Prostate gland (tissue), 2 donors: ENCODE results near the gene TMEM45A. TPM values are rescaled to one million over a fixed set of nuclear protein-coding genes. Genes with fewer than 3 reads are reported as not detected.
"Not testable (repeated sequence)": the region's sequence is repeated elsewhere in the genome, so short reads cannot be mapped to it uniquely, and the experiment has no call there.

Experiments used
- DNase-seq: peaks from one replicate; pipeline ENCODE4 v3.0.0-alpha.2; 2019; ENCODE audit warnings: low spot score
- H3K27ac ChIP-seq, 2 donors: fragments of 200-600 bp; sonication (generic); 2 replicates each; pipeline ENCODE4 v1.5.1; 2017 to 2019
- H3K27me3 ChIP-seq: fragments of 200-600 bp; sonication (generic); replicated peaks from 2 replicates; pipeline ENCODE4 v1.5.1; 2019; ENCODE audit not compliant: insufficient read depth
- H3K36me3 ChIP-seq, 2 donors: fragments of 200-600 bp; sonication (generic); 1 replicate in 1 of 2; 2 replicates in 1 of 2; pipeline versions ENCODE4 v1.5.1 to v1.8.1; 2017 to 2019
- H3K4me1 ChIP-seq: fragments of 200-600 bp; sonication (generic); replicated peaks from 2 replicates; pipeline ENCODE4 v1.5.1; 2019
- H3K4me3 ChIP-seq, 2 donors: fragments of 200-600 bp; sonication (generic); 2 replicates each; pipeline ENCODE4 v1.5.1; 2017 to 2019
- H3K9me3 ChIP-seq: fragments of 200-600 bp; sonication (generic); 2 replicates; pipeline ENCODE4 v1.5.1; 2017
- POLR2A ChIP-seq: fragments of 450-650 bp; IDR thresholded peaks from one replicate; pipeline ENCODE4 v1.6.1; 2016; ENCODE audit warnings: antibody characterized with exemption, mild to moderate bottlenecking
- POLR2AphosphoS5 ChIP-seq: sonication (generic); formaldehyde crosslinking; IDR thresholded peaks from one replicate; pipeline ENCODE4 v1.6.1; 2017; ENCODE audit warnings: antibody characterized with exemption
- WGBS: methylation state at CpG from one replicate; pipeline ENCODE4 v1.1.5; 2018; 5-methylcytosine and 5-hydroxymethylcytosine counted together
- intact Hi-C: fragments of 100-400 bp; cut with DNase I; formaldehyde crosslinking; loops from one replicate; pipeline ENCODE4 v1.14.2; 2022
- total RNA-seq, 2 donors: library from RNA; depleted of rRNA; stranded (reverse); fragments of >200 nt; gene quantifications; one replicate each; pipeline ENCODE4 v1.1.0, GENCODE V29; 2016
- TF ChIP-seq, protein P1 (sequence below), 4 experiments: fragments of 200-600 bp in 2 of 4; fragments of 450-650 bp in 2 of 4; sonication (generic) in 2 of 4; IDR thresholded peaks; 1 replicate in 3 of 4; 2 replicates in 1 of 4; pipeline ENCODE4 v1.5.1; 2016 to 2019; ENCODE audit warnings: antibody characterized with exemption in 4 of 4, mild to moderate bottlenecking in 2 of 4, moderate library complexity in 2 of 4

The TMEM45A gene
- total RNA-seq, 2 donors from 2014 or later, result 6.3 to 11.8 TPM

DNA sequence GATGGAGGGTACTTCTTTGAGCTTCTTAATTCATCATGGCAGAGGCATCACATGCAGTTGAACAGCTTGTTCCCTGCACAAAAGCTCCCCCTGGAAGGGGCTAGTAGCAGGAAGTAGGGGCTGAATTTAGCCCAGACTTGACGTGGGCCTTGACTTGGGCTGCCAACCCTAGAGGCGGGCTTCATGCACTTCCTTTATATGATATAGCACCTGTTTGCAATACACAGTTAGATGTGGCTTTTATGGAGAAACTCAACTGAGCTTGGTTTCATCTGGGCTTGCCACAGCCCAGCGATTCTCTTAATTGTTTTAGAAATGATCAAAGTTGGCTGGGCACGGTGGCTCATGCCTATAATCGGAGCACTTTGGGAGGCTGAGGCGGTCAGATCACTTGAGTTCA is 83.3 kb downstream of the TMEM45A start:
- TF ChIP-seq, protein P1, sequence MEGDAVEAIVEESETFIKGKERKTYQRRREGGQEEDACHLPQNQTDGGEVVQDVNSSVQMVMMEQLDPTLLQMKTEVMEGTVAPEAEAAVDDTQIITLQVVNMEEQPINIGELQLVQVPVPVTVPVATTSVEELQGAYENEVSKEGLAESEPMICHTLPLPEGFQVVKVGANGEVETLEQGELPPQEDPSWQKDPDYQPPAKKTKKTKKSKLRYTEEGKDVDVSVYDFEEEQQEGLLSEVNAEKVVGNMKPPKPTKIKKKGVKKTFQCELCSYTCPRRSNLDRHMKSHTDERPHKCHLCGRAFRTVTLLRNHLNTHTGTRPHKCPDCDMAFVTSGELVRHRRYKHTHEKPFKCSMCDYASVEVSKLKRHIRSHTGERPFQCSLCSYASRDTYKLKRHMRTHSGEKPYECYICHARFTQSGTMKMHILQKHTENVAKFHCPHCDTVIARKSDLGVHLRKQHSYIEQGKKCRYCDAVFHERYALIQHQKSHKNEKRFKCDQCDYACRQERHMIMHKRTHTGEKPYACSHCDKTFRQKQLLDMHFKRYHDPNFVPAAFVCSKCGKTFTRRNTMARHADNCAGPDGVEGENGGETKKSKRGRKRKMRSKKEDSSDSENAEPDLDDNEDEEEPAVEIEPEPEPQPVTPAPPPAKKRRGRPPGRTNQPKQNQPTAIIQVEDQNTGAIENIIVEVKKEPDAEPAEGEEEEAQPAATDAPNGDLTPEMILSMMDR (IDR thresholded peaks at IDR 0.05), result no peak
- TF ChIP-seq POLR2A (no peak), POLR2AphosphoS5 (no peak)
- no peaks in the 10 kb centered on the region for H3K27me3 ChIP-seq
- H3K4me1 ChIP-seq, result no peaks in the 10 kb centered on the region
- no peak overlapping the region for H3K4me3 ChIP-seq
- H3K9me3 ChIP-seq, result no peaks in the 10 kb centered on the region
- intact Hi-C loops, result no loop called here
- no peak for DNase-seq
- WGBS, result 95% methylated on average over 6 of the region's 6 CpGs
- no peaks in the 10 kb centered on the region for H3K36me3 ChIP-seq
- no peak overlapping the region for H3K27ac ChIP-seq

DNA sequence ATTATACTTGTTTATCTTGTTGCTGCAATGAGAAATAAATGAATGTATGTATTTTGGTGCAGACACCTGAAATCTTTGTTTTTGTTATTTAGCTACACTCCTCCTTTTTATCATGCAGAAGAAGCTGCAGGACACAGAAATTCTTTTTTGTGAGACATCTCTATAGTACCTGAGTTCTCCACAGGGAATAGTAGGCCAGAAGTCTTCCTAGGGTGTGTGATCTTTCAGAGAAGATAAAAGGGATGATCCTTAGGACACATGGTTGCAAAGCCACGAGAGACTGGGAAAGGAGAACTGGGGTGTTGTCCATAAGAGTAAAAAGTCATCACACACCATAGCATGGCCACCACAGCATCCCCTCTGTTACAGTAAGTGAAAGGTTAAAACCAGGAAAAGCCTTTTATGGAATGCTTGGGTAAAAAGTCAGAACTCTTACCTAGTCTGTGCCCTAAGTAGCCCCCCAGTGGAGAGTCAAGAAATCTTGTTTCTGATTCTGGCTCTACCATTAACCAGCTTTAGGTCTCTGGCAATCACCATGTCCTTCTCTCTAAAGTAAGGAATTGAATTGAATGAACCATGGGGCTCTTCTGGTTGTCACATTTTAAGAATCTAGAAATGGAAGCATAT is 85.1 kb downstream of the TMEM45A start:
- no peak overlapping the region for H3K27ac ChIP-seq
- intact Hi-C loops, result no loop called here
- TF ChIP-seq POLR2A (no peak), POLR2AphosphoS5 (no peak)
- TF ChIP-seq, protein P1 (IDR thresholded peaks at IDR 0.05), result no peak
- no peak overlapping the region for H3K4me3 ChIP-seq
- H3K27me3 ChIP-seq, result no peaks in the 10 kb centered on the region
- H3K4me1 ChIP-seq, result no peaks in the 10 kb centered on the region
- WGBS, result 71% methylated on average over 1 of the region's 1 CpG
- no peaks in the 10 kb centered on the region for H3K9me3 ChIP-seq
- DNase-seq, result no peak
- H3K36me3 ChIP-seq, result no peaks in the 10 kb centered on the region

DNA sequence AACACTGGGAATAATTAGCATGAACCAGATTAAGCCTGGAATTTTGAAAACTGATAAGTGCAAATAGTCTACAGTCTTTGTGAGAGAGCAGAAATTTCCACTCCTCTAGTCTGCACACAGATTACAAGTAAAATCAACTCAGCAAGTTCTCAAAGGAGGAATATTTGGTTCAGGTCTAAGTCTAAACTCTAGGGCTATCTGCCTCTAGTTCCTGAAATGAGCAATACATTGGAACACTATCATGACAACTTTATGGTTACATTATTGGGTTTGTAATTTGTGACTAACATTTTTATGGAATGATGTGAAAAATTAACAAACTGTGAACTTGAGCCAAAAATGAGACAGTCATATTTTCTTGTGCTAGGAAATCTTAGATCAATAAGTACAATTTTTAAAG is 86.2 kb downstream of the TMEM45A start:
- Histone ChIP-seq H3K4me1 (no peaks in the 10 kb centered on the region), H3K4me3 (no peak overlapping the region), H3K9me3 (no peaks in the 10 kb centered on the region), H3K27me3 (no peaks in the 10 kb centered on the region), H3K36me3 (no peaks in the 10 kb centered on the region), H3K27ac (no peak overlapping the region)
- DNase-seq, result no peak
- intact Hi-C loops, result no loop called here
- TF ChIP-seq POLR2A (no peak), POLR2AphosphoS5 (no peak)
- TF ChIP-seq, protein P1 (IDR thresholded peaks at IDR 0.05), result no peak

DNA sequence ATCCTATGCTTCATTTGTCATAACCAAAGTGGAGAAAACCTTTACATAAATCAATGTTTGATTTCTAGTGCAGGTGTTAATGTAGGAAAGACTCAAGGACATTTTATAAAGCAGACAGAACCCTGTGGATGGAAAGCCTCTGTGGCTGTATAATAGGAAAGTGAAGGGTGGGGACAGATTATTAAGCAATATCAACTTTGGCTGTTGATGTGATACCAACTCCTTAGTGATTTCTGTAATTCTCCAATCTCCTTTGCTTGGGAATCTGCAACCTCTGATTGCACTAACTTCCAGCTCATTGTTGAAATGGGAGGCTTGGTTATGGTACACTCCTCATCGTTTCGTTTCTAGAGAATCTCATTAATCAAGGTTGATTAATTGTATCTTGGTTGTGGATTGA is 87.7 kb downstream of the TMEM45A start:
- Histone ChIP-seq H3K9me3 (no peaks in the 10 kb centered on the region), H3K27me3 (no peaks in the 10 kb centered on the region), H3K27ac (no peak overlapping the region), H3K4me3 (no peak overlapping the region), H3K36me3 (no peaks in the 10 kb centered on the region), H3K4me1 (no peaks in the 10 kb centered on the region)
- 60% methylated on average over 2 of the region's 2 CpGs for WGBS
- no peak for DNase-seq
- intact Hi-C loops, result no loop called here
- TF ChIP-seq, protein P1 (IDR thresholded peaks at IDR 0.05), result no peak

DNA sequence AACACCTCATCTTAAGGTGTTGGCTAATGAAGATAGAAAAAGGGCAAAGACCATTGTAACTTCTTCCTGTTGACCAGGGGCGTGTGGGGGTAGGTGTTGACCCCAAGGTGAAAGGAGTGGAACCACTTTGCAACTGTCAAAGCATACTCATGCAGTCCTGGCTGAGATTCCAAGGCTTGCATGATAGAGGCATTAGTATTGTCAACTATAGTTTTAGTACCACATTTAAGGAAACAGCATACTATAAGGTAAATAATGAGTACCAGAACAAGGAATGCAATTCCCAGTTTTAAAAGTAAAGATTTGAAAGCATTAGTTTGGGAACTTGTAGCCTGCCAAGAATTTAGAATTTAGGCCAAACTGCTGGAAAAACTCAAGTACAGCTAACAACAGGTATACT is 89.2 kb downstream of the TMEM45A start:
- no peak overlapping the region for H3K27ac ChIP-seq

DNA sequence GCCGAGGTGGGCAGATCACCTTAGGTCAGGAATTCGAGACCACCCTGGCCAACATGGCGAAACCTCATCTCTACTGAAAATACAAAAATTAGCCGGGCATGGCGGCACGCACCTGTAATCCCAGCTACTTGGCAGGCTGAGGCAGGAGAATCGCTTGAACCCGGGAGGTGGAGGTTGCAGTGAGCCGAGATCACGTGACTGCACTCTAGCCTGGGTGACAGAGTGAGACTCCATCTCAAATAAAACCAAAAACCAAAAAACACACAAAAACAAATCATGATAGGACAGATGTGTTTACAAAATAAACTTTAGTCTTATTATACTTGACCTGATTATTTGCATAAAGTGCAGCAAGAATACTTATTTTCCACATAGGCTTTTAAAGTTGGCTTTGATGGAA is 89.7 kb downstream of the TMEM45A start:
- intact Hi-C loops, DNase-seq, H3K4me1 ChIP-seq, H3K4me3 ChIP-seq, H3K9me3 ChIP-seq, H3K36me3 ChIP-seq, H3K27ac ChIP-seq, H3K27me3 ChIP-seq: not testable (repeated sequence)
- WGBS, result 91% methylated on average over 10 of the region's 10 CpGs

More for the DNA sequence above, 89.2 kb downstream of the TMEM45A start:
- Histone ChIP-seq H3K4me1 (no peaks in the 10 kb centered on the region), H3K9me3 (no peaks in the 10 kb centered on the region), H3K27me3 (no peaks in the 10 kb centered on the region), H3K36me3 (no peaks in the 10 kb centered on the region), H3K4me3 (no peak overlapping the region)
- 96% methylated on average over 1 of the region's 1 CpG for WGBS
- no peak for TF ChIP-seq POLR2AphosphoS5
- no peak for TF ChIP-seq POLR2A
- TF ChIP-seq, protein P1 (IDR thresholded peaks at IDR 0.05), result no peak
- intact Hi-C loops, result no loop called here
- DNase-seq, result no peak
